Neural progenitor cell (in vitro differentiated cells): ENCODE results near the gene MXRA8. TPM values are rescaled to one million over a fixed set of nuclear protein-coding genes. Genes with fewer than 3 reads are reported as not detected.
A peak's percentile ranks its signal among the peaks of the same experiment; 100 is the strongest.

Experiments used
- DNase-seq: peaks from one replicate; pipeline ENCODE4 v3.0.0-alpha.2; 2016; ENCODE audit warnings: low spot score
- H2AFZ ChIP-seq: fragments of 200-600 bp; sonication (generic); replicated peaks from 2 replicates; pipeline ENCODE4 v1.6.1; 2016; ENCODE audit warnings: antibody characterized with exemption
- H3F3A ChIP-seq: fragments of 200-600 bp; sonication (generic); 2 replicates; pipeline ENCODE4 v1.6.1; 2016; ENCODE audit warnings: antibody characterized with exemption, low read depth
- H3K27ac ChIP-seq: fragments of 200-600 bp; sonication (generic); 2 replicates; pipeline ENCODE4 v1.5.1; 2016; ENCODE audit warnings: mild to moderate bottlenecking
- H3K27me3 ChIP-seq: fragments of 200-600 bp; sonication (generic); 2 replicates; pipeline ENCODE4 v1.6.1; 2016; ENCODE audit warnings: mild to moderate bottlenecking, moderate library complexity
- H3K36me3 ChIP-seq: fragments of 200-600 bp; sonication (generic); 2 replicates; pipeline ENCODE4 v1.5.1; 2016
- H3K4me1 ChIP-seq: fragments of 200-600 bp; sonication (generic); 2 replicates; pipeline ENCODE4 v1.6.1; 2016; ENCODE audit warnings: mixed run types
- H3K4me2 ChIP-seq: fragments of 200-600 bp; sonication (generic); 2 replicates; pipeline ENCODE4 v1.6.1; 2016
- H3K4me3 ChIP-seq: fragments of 200-600 bp; sonication (generic); 2 replicates; pipeline ENCODE4 v1.5.1; 2016
- H3K79me2 ChIP-seq: fragments of 200-600 bp; sonication (generic); 2 replicates; pipeline ENCODE4 v1.6.1; 2016; ENCODE audit warnings: low read depth
- H3K9ac ChIP-seq: fragments of 200-600 bp; sonication (generic); 2 replicates; pipeline ENCODE4 v1.6.1; 2016
- H3K9me3 ChIP-seq: fragments of 200-600 bp; sonication (generic); 2 replicates; pipeline ENCODE4 v1.5.1; 2016; ENCODE audit warnings: low read depth
- H4K20me1 ChIP-seq: fragments of 200-600 bp; sonication (generic); 2 replicates; pipeline ENCODE4 v1.6.1; 2016; ENCODE audit warnings: low read depth
- H3K27ac Mint-ChIP-seq: 3 replicates; pipeline ENCODE4 v1.8.0; 2021; ENCODE audit warnings: mixed read lengths
- H3K27me3 Mint-ChIP-seq: 2 replicates; pipeline ENCODE4 v1.8.0; 2022; ENCODE audit warnings: low read depth, mild to moderate bottlenecking, inconsistent platforms, moderate library complexity, mixed read lengths; ENCODE audit not compliant: insufficient read depth
- H3K36me3 Mint-ChIP-seq: 3 replicates; pipeline ENCODE4 v1.8.0; 2021; ENCODE audit warnings: mixed read lengths
- H3K4me1 Mint-ChIP-seq: 3 replicates; pipeline ENCODE4 v1.8.0; 2021; ENCODE audit warnings: mixed read lengths
- H3K4me3 Mint-ChIP-seq: 3 replicates; pipeline ENCODE4 v1.8.0; 2021; ENCODE audit warnings: mild to moderate bottlenecking, moderate library complexity, mixed read lengths
- H3K9me3 Mint-ChIP-seq: 3 replicates; pipeline ENCODE4 v1.8.0; 2020; ENCODE audit warnings: mixed read lengths
- EZH2 ChIP-seq: fragments of 200-600 bp; sonication (generic); IDR thresholded peaks from 2 replicates; pipeline ENCODE4 v1.6.1; 2017; ENCODE audit warnings: antibody characterized with exemption, mild to moderate bottlenecking, moderate library complexity
- EZH2phosphoT487 ChIP-seq: fragments of 200-600 bp; sonication (generic); IDR thresholded peaks from 2 replicates; pipeline ENCODE4 v1.6.1; 2017; ENCODE audit warnings: antibody characterized with exemption
- total RNA-seq: library from RNA; depleted of rRNA; stranded (reverse); fragments of >200 nt; gene quantifications from 2 replicates; pipeline ENCODE4 v1.2.3, GENCODE V29; 2015; ENCODE audit warnings: low replicate concordance
- TF ChIP-seq, protein P1 (sequence below): fragments of 200-600 bp; sonication (generic); IDR thresholded peaks from 2 replicates; pipeline ENCODE4 v1.5.1; 2017; ENCODE audit warnings: antibody characterized with exemption, mild to moderate bottlenecking

Gene MXRA8
- total RNA-seq, 1 donor from 2014 or later = 6.8 TPM

DNA sequence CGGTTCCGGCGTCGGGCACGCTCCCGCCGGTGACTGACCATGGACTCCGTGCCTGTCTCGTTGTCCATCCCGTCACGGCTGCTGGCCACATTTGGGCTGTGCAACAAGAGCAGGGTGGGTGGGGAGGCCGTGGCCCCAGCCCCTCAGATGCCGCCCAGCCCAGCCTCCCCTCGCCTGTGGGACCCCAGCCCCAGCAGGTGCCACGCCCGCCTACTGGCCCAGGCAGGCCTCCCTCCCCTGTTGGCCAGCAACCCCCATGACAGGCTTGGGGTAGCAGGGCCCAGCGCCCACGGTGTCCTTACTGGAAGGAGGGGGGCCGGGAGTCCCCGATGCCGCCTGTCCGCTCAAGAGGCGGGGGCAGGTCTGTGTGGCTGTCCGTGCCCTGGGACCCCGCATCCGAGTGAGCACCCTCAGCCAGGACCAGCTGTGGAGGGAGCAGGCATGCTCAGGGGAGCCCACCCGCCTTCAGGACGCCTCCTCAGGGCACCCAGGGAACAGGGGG is 16.2 kb downstream of the MXRA8 start:
- Mint-ChIP-seq H3K36me3 (peaks cover 10% of the 10 kb centered on the region), H3K9me3 (no peaks in the 10 kb centered on the region), H3K27me3 (peaks cover 2% of the 10 kb centered on the region), H3K4me3 (no peak overlapping the region), H3K27ac (no peak overlapping the region), H3K4me1 (peaks cover 4% of the 10 kb centered on the region)
- Histone ChIP-seq H3K79me2 (peaks cover 29% of the 10 kb centered on the region), H3K4me1 (no peaks in the 10 kb centered on the region), H3K9ac (no peak overlapping the region), H2AFZ (no peak overlapping the region), H3F3A (peaks cover 5% of the 10 kb centered on the region), H3K36me3 (no peaks in the 10 kb centered on the region), H3K27ac (no peak overlapping the region), H3K9me3 (no peaks in the 10 kb centered on the region), H4K20me1 (peaks cover 54% of the 10 kb centered on the region), H3K27me3 (no peaks in the 10 kb centered on the region), H3K4me2 (no peak overlapping the region), H3K4me3 (no peak overlapping the region)
- TF ChIP-seq EZH2 = no peak
- TF ChIP-seq, protein P1, sequence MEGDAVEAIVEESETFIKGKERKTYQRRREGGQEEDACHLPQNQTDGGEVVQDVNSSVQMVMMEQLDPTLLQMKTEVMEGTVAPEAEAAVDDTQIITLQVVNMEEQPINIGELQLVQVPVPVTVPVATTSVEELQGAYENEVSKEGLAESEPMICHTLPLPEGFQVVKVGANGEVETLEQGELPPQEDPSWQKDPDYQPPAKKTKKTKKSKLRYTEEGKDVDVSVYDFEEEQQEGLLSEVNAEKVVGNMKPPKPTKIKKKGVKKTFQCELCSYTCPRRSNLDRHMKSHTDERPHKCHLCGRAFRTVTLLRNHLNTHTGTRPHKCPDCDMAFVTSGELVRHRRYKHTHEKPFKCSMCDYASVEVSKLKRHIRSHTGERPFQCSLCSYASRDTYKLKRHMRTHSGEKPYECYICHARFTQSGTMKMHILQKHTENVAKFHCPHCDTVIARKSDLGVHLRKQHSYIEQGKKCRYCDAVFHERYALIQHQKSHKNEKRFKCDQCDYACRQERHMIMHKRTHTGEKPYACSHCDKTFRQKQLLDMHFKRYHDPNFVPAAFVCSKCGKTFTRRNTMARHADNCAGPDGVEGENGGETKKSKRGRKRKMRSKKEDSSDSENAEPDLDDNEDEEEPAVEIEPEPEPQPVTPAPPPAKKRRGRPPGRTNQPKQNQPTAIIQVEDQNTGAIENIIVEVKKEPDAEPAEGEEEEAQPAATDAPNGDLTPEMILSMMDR = no peak
- no peak for TF ChIP-seq EZH2phosphoT487
- no peak for DNase-seq

DNA sequence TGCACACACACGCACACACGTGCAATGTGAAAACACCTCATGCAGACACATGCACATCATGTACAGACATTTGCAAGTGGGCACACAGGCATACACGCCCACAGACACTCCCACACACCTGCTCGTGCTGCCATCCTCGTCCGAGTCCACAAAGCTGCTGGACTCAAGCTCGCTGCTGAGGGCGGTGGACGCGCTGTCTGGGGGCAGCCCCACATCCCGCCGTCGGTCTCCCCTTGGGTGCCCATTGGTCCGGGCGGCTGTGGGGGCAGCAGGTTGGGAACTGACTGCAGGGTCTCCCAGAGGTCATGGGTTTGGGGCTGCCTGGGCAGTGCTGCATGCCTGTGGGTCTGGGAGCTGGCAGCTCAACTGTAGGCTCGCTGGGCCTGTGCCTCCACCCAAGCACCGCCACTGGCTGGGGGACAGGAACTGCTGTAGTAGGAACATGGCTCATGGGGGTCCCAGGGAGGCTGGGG is 16.8 kb downstream of the MXRA8 start:
- Mint-ChIP-seq H3K27ac (no peak overlapping the region), H3K4me3 (no peak overlapping the region), H3K9me3 (no peaks in the 10 kb centered on the region), H3K4me1 (no peaks in the 10 kb centered on the region), H3K27me3 (peaks cover 2% of the 10 kb centered on the region), H3K36me3 (peaks cover 10% of the 10 kb centered on the region)
- H3K9ac ChIP-seq = no peak overlapping the region
- H2AFZ ChIP-seq = no peak overlapping the region
- DNase-seq = no peak
- no peak overlapping the region for H3K27ac ChIP-seq
- H3K4me3 ChIP-seq = no peak overlapping the region
- no peaks in the 10 kb centered on the region for H3K36me3 ChIP-seq
- no peaks in the 10 kb centered on the region for H3K27me3 ChIP-seq
- peaks cover 51% of the 10 kb centered on the region for H4K20me1 ChIP-seq
- no peaks in the 10 kb centered on the region for H3K4me1 ChIP-seq
- H3K9me3 ChIP-seq = no peaks in the 10 kb centered on the region
- no peak overlapping the region for H3K4me2 ChIP-seq
- H3F3A ChIP-seq = peaks cover 5% of the 10 kb centered on the region
- TF ChIP-seq EZH2phosphoT487 (no peak), EZH2 (no peak)
- peaks cover 24% of the 10 kb centered on the region for H3K79me2 ChIP-seq

DNA sequence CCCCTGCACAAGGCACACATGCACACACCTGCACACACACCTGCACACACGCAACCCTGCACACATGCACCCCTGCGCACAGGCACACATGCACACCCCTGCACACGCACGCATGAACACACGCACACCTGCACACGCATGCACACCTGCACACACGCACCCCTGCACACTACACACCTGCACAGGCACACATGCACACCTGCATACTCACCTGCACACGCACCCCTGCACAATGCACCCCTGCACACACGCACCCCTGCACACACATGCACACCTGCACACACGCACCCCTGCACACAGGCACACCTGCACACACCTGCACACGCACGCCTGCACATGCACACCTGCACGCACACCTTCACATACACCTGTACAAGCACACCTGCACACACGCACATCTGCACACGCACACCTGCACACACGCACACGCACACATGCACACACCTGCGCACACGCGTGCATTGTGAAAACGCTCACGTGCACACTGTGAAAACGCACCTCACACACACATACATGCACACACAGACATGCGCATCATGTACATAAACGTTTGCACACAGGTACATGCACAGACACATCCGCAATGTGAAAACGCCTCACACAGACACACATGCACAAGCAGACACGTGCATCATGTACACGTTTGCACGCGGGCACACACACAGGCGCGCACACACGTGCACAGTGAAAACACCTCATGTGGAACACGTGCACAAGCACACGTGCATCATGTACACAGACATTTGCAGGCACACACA is 17.4 kb downstream of the MXRA8 start:
- no peaks in the 10 kb centered on the region for H3K27me3 ChIP-seq
- no peaks in the 10 kb centered on the region for H3K4me1 Mint-ChIP-seq
- TF ChIP-seq, protein P1 = no peak
- no peak for TF ChIP-seq EZH2

DNA sequence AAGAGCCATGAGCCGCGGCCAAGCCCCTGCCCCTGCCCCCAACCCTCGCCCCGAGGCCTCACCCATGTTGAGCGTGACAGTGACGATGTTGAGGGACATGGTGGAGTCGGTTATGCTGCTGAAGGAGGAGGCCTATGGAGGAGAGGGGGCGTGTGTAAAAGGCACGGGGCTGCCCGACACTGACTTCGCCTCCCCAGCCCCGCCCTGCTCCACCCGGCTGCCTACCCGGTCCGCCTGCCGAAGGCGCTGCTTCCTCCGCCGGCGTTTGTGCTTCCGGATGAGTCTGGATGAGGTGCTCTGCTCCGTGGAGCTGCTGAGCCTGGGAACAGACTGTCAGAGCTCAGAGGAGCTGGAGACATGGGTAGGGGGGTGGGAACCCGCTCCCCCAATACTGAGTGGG is 18.2 kb downstream of the MXRA8 start:
- H3K27me3 ChIP-seq = no peaks in the 10 kb centered on the region
- no peak overlapping the region for H3K4me2 ChIP-seq
- H3K4me1 Mint-ChIP-seq = no peaks in the 10 kb centered on the region
- DNase-seq = no peak
- no peaks in the 10 kb centered on the region for H3K9me3 Mint-ChIP-seq
- H3K9ac ChIP-seq = no peak overlapping the region
- H2AFZ ChIP-seq = no peak overlapping the region
- peaks cover 48% of the 10 kb centered on the region for H4K20me1 ChIP-seq
- no peaks in the 10 kb centered on the region for H3K9me3 ChIP-seq
- H3F3A ChIP-seq = peaks cover 9% of the 10 kb centered on the region
- no peaks in the 10 kb centered on the region for H3K36me3 ChIP-seq
- no peak for TF ChIP-seq EZH2phosphoT487
- TF ChIP-seq, protein P1 = no peak
- TF ChIP-seq EZH2 = no peak
- no peak overlapping the region for H3K27ac Mint-ChIP-seq
- no peak overlapping the region for H3K4me3 Mint-ChIP-seq
- peaks cover 10% of the 10 kb centered on the region for H3K36me3 Mint-ChIP-seq
- H3K79me2 ChIP-seq = peaks cover 12% of the 10 kb centered on the region
- H3K4me3 ChIP-seq = no peak overlapping the region
- H3K27ac ChIP-seq = no peak overlapping the region
- no peaks in the 10 kb centered on the region for H3K4me1 ChIP-seq
- peaks cover 2% of the 10 kb centered on the region for H3K27me3 Mint-ChIP-seq

More for the DNA sequence above, 17.4 kb downstream of the MXRA8 start:
- Histone ChIP-seq H3K79me2 (peaks cover 17% of the 10 kb centered on the region), H3K4me3 (no peak overlapping the region), H2AFZ (no peak overlapping the region), H3K4me2 (no peak overlapping the region), H3K9ac (no peak overlapping the region), H3K4me1 (no peaks in the 10 kb centered on the region), H4K20me1 (peaks cover 48% of the 10 kb centered on the region), H3K9me3 (no peaks in the 10 kb centered on the region), H3F3A (peaks cover 5% of the 10 kb centered on the region), H3K36me3 (no peaks in the 10 kb centered on the region), H3K27ac (no peak overlapping the region)
- Mint-ChIP-seq H3K36me3 (peaks cover 10% of the 10 kb centered on the region), H3K27me3 (peaks cover 2% of the 10 kb centered on the region), H3K9me3 (no peaks in the 10 kb centered on the region), H3K27ac (no peak overlapping the region), H3K4me3 (peak overlapping the region; percentile 52)
- DNase-seq = no peak
